ENCODE measurements around the gene POU6F2.

GRCh38 chr7:39252916-39253315, 275.2 kb downstream of the POU6F2 start:
- TF ChIP-seq POLR2A (conservative IDR thresholded peaks at IDR 0.05), result no peak
- no peak for TF ChIP-seq VEZF1 (CRISPR knock-in tag; IDR thresholded peaks at IDR 0.05)
- no peak for TF ChIP-seq LEF1 (IDR thresholded peaks at IDR 0.05)
